ENCODE results near the gene CCND2. TPM values are rescaled to one million over a fixed set of nuclear protein-coding genes. Genes with fewer than 3 reads are reported as not detected.

CCND2 gene
- polyA plus RNA-seq, 3 donors: 3.6 to 6.8 (median 3.9) TPM

GRCh38 chr12:4228122-4228580, 45.4 kb upstream of the CCND2 start:
- Histone ChIP-seq H3K9ac (ENCODE audit: insufficient read depth, low read length, poor library complexity, severe bottlenecking) (no peak overlapping the region), H3K4me1 (ENCODE audit: control insufficient read depth in 1 of 2, insufficient read depth in 2 of 2, low read length in 2 of 2) (peaks cover 26 to 28% of the 10 kb centered on the region in 2 donors), H3K36me3 (replicated peaks in 1 of 2; ENCODE audit: control insufficient read depth in 1 of 2, insufficient read depth in 2 of 2, low read length in 2 of 2) (no peaks in the 10 kb centered on the region), H3K27me3 (ENCODE audit: control insufficient read depth in 2 of 2, insufficient read depth in 2 of 2, low read length in 2 of 2) (no peaks in the 10 kb centered on the region), H3K4me2 (replicated peaks; ENCODE audit: extremely low read depth, low read length, poor library complexity, severe bottlenecking) (no peak overlapping the region), H3K4me3 (replicated peaks in 1 of 3; ENCODE audit: low read depth in 2 of 3, low read length in 3 of 3) (no peak overlapping the region), H3K9me3 (replicated peaks in 1 of 2; ENCODE audit: control insufficient read depth in 1 of 2, insufficient read depth in 1 of 2, low read length in 2 of 2) (no peaks in the 10 kb centered on the region), H2AFZ (ENCODE audit: insufficient read depth, low read depth, low read length, poor library complexity, severe bottlenecking) (no peak overlapping the region), H4K20me1 (ENCODE audit: insufficient read depth, low read length) (no peaks in the 10 kb centered on the region), H3K79me2 (ENCODE audit: insufficient read depth, low read length) (no peaks in the 10 kb centered on the region), H3K27ac (ENCODE audit: low read depth in 1 of 2, low read length in 2 of 2) (no peak overlapping the region)
- Mint-ChIP-seq H3K27me3 (ENCODE audit: low read depth in 3 of 3) (peaks cover 6 to 13% (median 7%) of the 10 kb centered on the region in 3 donors), H3K27ac (no peak overlapping the region), H3K36me3 (no peaks in the 10 kb centered on the region), H3K4me3 (peak overlapping the region in 1 of 2 donors; percentile 16), H3K9me3 (peaks cover 0 to 2% (median 0%) of the 10 kb centered on the region in 7 donors), H3K4me1 (peaks cover 37% of the 10 kb centered on the region)
- intact Hi-C loops (cut with micrococcal nuclease): no loop called here
- 97% methylated on average over 13 of the region's 18 CpGs for WGBS (ENCODE audit: insufficient coverage)
- DNase-seq: no peak
- no peak for TF ChIP-seq CTCF (IDR thresholded peaks at IDR 0.05)

- Histone ChIP-seq H3K27ac (ENCODE audit: low read depth in 1 of 2, low read length in 2 of 2) (no peak overlapping the region), H3K36me3 (replicated peaks in 1 of 2; ENCODE audit: control insufficient read depth in 1 of 2, insufficient read depth in 2 of 2, low read length in 2 of 2) (no peaks in the 10 kb centered on the region), H3K79me2 (ENCODE audit: insufficient read depth, low read length) (no peaks in the 10 kb centered on the region), H3K9ac (ENCODE audit: insufficient read depth, low read length, poor library complexity, severe bottlenecking) (no peak overlapping the region), H3K4me1 (ENCODE audit: control insufficient read depth in 1 of 2, insufficient read depth in 2 of 2, low read length in 2 of 2) (peaks cover 6 to 7% of the 10 kb centered on the region in 2 donors), H3K4me2 (replicated peaks; ENCODE audit: extremely low read depth, low read length, poor library complexity, severe bottlenecking) (no peak overlapping the region), H3K27me3 (ENCODE audit: control insufficient read depth in 2 of 2, insufficient read depth in 2 of 2, low read length in 2 of 2) (no peaks in the 10 kb centered on the region), H3K4me3 (replicated peaks in 1 of 3; ENCODE audit: low read depth in 2 of 3, low read length in 3 of 3) (no peak overlapping the region), H3K9me3 (replicated peaks in 1 of 2; ENCODE audit: control insufficient read depth in 1 of 2, insufficient read depth in 1 of 2, low read length in 2 of 2) (no peaks in the 10 kb centered on the region), H4K20me1 (ENCODE audit: insufficient read depth, low read length) (no peaks in the 10 kb centered on the region), H2AFZ (ENCODE audit: insufficient read depth, low read depth, low read length, poor library complexity, severe bottlenecking) (no peak overlapping the region)
- Mint-ChIP-seq H3K4me3 (no peak overlapping the region), H3K27me3 (ENCODE audit: low read depth in 3 of 3) (peaks cover 7 to 13% (median 8%) of the 10 kb centered on the region in 3 donors), H3K9me3 (peaks cover 0 to 2% (median 0%) of the 10 kb centered on the region in 7 donors), H3K36me3 (no peaks in the 10 kb centered on the region), H3K4me1 (peaks cover 13% of the 10 kb centered on the region), H3K27ac (no peak overlapping the region)
- no peak for DNase-seq
- WGBS (ENCODE audit: insufficient coverage): 80% methylated on average over 5 of the region's 6 CpGs
- TF ChIP-seq CTCF (IDR thresholded peaks at IDR 0.05): no peak
- intact Hi-C loops (cut with micrococcal nuclease): no loop called here
Observed at GRCh38 chr12:4230526-4230925, 43.0 kb upstream of the CCND2 start.
